NB4 (cell line): ENCODE data around the gene PCDHGA10.
"Not testable (repeated sequence)": the region's sequence is repeated elsewhere in the genome, so short reads cannot be mapped to it uniquely, and the experiment has no call there.

ENCODE experiments used
- DNase-seq: peaks from one replicate; pipeline ENCODE4 v3.0.0; 2010; ENCODE audit warnings: low read depth
- H3K4me3 ChIP-seq: one replicate; pipeline ENCODE4 v1.5.1; 2011; ENCODE audit warnings: mild to moderate bottlenecking, low read depth, low read length, moderate library complexity
- CTCF ChIP-seq: IDR thresholded peaks from one replicate; pipeline ENCODE4 v1.5.1; 2012; ENCODE audit warnings: low read depth, low read length
- MAX ChIP-seq: IDR thresholded peaks from 2 replicates; pipeline ENCODE4 v1.6.1; 2011; ENCODE audit warnings: low read depth, low read length
- MYC ChIP-seq: IDR thresholded peaks from 2 replicates; pipeline ENCODE4 v1.6.1; 2011; ENCODE audit warnings: low read depth, low read length
- POLR2A ChIP-seq: IDR thresholded peaks from 2 replicates; pipeline ENCODE4 v1.6.1; 2011; ENCODE audit warnings: mild to moderate bottlenecking; ENCODE audit not compliant: insufficient read length; ENCODE audit errors: extremely low read depth

PCDHGA10 gene

GRCh38 chr5:141403387-141403786 lies 9.4 kb upstream of the PCDHGA10 start:
- H3K4me3 ChIP-seq: no peak overlapping the region
- TF ChIP-seq CTCF: no peak
- no peak for TF ChIP-seq POLR2A
- TF ChIP-seq MAX: no peak
- no peak for TF ChIP-seq MYC
- no peak for DNase-seq

GRCh38 chr5:141407790-141408505 lies 4.8 kb upstream of the PCDHGA10 start, which contains the start of gene PCDHGB6:
Gene PCDHGB6 (plus strand): TSS chr5:141408021. CDS start chr5:141408203, 182 bp downstream.
- not testable (repeated sequence) for H3K4me3 ChIP-seq, DNase-seq
- TF ChIP-seq CTCF: peak; percentile 35

GRCh38 chr5:141409598-141410306 lies 3.0 kb upstream of the PCDHGA10 start:
- no peak for TF ChIP-seq MAX
- TF ChIP-seq POLR2A: no peak
- TF ChIP-seq MYC: no peak
- no peak for TF ChIP-seq CTCF
- no peak overlapping the region for H3K4me3 ChIP-seq
- DNase-seq: no peak

- no peak for TF ChIP-seq POLR2A
- no peak for TF ChIP-seq MAX
- no peak for TF ChIP-seq CTCF
- no peak for TF ChIP-seq MYC
- no peak overlapping the region for H3K4me3 ChIP-seq
- DNase-seq: no peak
Observed at GRCh38 chr5:141411575-141411974, 1.2 kb upstream of the PCDHGA10 start.

- H3K4me3 ChIP-seq: peak overlapping the region; percentile 64
- no peak for TF ChIP-seq POLR2A
- no peak for TF ChIP-seq MAX
- no peak for TF ChIP-seq MYC
- TF ChIP-seq CTCF: no peak
- DNase-seq: no peak
Observed at GRCh38 chr5:141413540-141414069, 818 bp downstream of the PCDHGA10 start.

GRCh38 chr5:141414548-141415274 lies 1.9 kb downstream of the PCDHGA10 start:
- H3K4me3 ChIP-seq, DNase-seq: not testable (repeated sequence)

GRCh38 chr5:141415275-141415618 lies 2.5 kb downstream of the PCDHGA10 start:
- H3K4me3 ChIP-seq, DNase-seq: not testable (repeated sequence)
